Measurements from ENCODE around the gene LHX2.

DNA sequence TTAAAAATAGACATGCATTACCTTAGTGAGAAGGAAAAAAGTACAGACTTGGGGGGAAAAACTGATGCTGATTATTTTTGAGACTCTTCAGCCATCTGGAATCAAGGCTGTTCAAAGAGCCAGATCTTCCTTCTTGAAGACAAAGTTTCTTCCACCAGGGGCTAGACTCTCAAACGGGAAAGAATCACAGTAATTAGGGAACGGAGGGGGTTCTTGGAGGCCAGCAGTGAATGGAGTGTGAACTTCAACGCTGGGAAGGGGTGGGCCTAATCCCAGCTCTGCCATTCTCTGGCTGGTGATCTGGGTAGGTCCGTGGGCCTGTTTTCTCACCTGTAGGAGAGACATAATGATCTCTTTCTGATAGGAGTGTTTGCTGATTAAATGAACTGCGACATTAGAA lies 21.1 kb upstream of the LHX2 start:
- TF ChIP-seq POLR2AphosphoS5 (IDR thresholded peaks at IDR 0.05) (no peak), CTCF (IDR thresholded peaks at IDR 0.05 in 8 of 11, conservative IDR thresholded peaks at IDR 0.05 in 3 of 11) (no peak), POLR2A (IDR thresholded peaks at IDR 0.05) (no peak)
